ENCODE measurements around the gene GCNT4.

Gene GCNT4

DNA sequence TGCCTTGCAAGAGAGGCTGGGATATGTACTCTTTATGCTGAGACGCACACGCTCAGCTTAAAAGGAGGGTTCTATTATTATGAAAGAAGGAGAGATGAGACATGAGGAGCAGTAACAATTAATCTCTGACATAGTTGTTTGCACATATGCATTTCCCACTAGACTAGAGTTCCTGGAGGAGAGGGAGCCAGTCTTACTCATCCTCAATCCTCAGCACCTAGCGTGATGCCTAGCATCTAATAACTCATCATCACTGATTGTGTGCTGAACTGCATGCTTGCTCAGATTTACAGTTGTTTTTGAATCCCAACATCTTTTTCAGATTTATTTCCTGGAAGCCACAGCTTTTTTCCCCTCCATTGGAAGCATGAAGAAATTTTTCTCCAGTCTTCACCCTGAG lies 35.5 kb downstream of the GCNT4 start:
- Histone ChIP-seq H3K4me1 (ENCODE audit: control insufficient read depth in 1 of 2, insufficient read depth in 1 of 2, low read depth in 1 of 2, low read length in 1 of 2) (no peaks in the 10 kb centered on the region), H3K27me3 (no peaks in the 10 kb centered on the region), H3K27ac (no peak overlapping the region), H3K4me3 (ENCODE audit: low read depth in 1 of 2, low read length in 1 of 2) (no peak overlapping the region), H3K36me3 (no peaks in the 10 kb centered on the region), H3K9me3 (no peaks in the 10 kb centered on the region)
- TF ChIP-seq, protein P1, sequence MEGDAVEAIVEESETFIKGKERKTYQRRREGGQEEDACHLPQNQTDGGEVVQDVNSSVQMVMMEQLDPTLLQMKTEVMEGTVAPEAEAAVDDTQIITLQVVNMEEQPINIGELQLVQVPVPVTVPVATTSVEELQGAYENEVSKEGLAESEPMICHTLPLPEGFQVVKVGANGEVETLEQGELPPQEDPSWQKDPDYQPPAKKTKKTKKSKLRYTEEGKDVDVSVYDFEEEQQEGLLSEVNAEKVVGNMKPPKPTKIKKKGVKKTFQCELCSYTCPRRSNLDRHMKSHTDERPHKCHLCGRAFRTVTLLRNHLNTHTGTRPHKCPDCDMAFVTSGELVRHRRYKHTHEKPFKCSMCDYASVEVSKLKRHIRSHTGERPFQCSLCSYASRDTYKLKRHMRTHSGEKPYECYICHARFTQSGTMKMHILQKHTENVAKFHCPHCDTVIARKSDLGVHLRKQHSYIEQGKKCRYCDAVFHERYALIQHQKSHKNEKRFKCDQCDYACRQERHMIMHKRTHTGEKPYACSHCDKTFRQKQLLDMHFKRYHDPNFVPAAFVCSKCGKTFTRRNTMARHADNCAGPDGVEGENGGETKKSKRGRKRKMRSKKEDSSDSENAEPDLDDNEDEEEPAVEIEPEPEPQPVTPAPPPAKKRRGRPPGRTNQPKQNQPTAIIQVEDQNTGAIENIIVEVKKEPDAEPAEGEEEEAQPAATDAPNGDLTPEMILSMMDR (IDR thresholded peaks at IDR 0.05), result no peak

DNA sequence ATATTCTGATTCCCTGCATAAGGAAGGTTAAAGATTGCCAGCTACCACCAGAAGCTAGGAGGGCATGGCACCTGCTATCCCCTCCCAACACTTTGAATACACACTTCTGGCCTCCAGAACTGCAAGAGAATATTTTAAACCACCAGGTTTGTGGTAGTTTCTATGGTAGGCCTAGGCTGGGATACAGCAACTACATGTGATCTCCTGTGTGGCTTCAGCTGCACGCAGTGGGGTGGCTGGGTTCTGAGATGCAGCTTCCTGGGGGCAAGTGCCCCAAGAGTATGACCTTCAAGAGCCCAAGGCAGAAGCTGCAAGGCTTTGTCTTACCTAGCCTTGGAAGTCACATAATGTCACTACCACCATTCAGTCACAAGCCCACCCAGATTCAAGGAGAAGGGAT lies 39.6 kb downstream of the GCNT4 start:
- Histone ChIP-seq H3K27me3 (no peaks in the 10 kb centered on the region), H3K27ac (no peak overlapping the region), H3K36me3 (no peaks in the 10 kb centered on the region), H3K4me3 (ENCODE audit: low read depth in 1 of 2, low read length in 1 of 2) (no peak overlapping the region), H3K9me3 (no peaks in the 10 kb centered on the region), H3K4me1 (ENCODE audit: control insufficient read depth in 1 of 2, insufficient read depth in 1 of 2, low read depth in 1 of 2, low read length in 1 of 2) (no peaks in the 10 kb centered on the region)
- TF ChIP-seq, protein P1 (IDR thresholded peaks at IDR 0.05), result no peak

DNA sequence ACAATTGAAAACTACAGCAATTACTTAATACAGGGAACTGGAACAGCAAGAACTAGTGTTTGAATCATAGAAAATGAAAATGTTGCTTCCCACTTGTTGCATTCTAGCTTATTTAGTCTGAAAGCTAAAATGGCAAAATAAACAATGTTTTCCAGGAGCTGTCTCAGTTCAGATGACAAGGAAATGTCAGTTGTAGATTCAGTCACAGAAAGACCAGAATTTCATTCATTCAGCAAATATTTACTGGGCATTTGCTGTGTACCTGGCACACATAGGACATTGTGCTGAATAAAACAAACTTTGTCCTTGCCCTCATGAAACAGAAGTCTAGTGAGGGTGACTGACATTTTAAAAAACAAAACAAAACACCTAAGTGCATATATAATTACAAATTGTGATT lies 41.5 kb downstream of the GCNT4 start:
- no peaks in the 10 kb centered on the region for H3K9me3 ChIP-seq
- H3K36me3 ChIP-seq, result no peaks in the 10 kb centered on the region
- H3K27ac ChIP-seq, result no peak overlapping the region
- H3K4me1 ChIP-seq (ENCODE audit: control insufficient read depth in 1 of 2, insufficient read depth in 1 of 2, low read depth in 1 of 2, low read length in 1 of 2), result no peaks in the 10 kb centered on the region
- H3K27me3 ChIP-seq, result no peaks in the 10 kb centered on the region
- TF ChIP-seq, protein P1 (IDR thresholded peaks at IDR 0.05), result no peak
- H3K4me3 ChIP-seq (ENCODE audit: low read depth in 1 of 2, low read length in 1 of 2), result no peak overlapping the region

DNA sequence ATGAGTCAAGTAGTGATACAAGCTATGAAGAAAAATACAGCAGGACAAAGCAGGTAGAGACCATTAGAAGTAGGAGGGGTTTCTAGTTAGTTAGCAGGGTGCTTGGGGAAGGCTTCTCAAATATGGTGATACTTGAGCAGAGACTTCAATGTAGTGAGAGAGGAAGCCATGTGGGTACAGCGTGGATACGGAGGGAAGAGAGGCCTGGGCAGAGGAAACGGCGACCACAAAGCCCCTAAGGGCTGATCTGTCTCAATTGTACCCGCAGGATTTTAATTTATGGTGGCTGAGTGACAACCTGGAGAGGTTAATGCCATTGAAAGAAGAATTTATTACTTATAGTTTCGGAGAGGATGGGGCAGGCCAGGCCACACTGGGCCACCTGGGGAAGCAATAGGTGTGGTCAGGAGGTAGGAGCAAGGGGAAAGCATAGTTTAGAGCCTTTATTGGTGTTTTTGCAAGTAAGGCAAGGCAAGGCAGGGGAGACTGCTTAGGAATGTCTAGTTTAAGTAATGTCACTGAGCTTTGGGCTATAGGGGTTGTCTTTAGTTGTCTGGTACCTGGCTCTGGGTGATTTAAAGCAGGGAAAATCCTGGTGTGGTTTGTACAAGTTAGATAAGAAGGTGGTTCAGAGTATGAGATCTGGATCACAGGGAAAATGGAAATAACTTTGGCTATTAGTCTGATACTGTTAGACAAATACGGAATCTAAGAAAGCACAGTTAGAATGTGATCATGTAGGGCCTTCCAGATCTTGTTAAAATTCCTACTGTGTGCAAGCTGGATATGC lies 42.6 kb downstream of the GCNT4 start:
- Histone ChIP-seq H3K36me3 (no peaks in the 10 kb centered on the region), H3K27me3 (no peaks in the 10 kb centered on the region), H3K4me3 (ENCODE audit: low read depth in 1 of 2, low read length in 1 of 2) (no peak overlapping the region), H3K9me3 (no peaks in the 10 kb centered on the region), H3K27ac (no peak overlapping the region), H3K4me1 (ENCODE audit: control insufficient read depth in 1 of 2, insufficient read depth in 1 of 2, low read depth in 1 of 2, low read length in 1 of 2) (no peaks in the 10 kb centered on the region)
- TF ChIP-seq, protein P1 (IDR thresholded peaks at IDR 0.05), result no peak

DNA sequence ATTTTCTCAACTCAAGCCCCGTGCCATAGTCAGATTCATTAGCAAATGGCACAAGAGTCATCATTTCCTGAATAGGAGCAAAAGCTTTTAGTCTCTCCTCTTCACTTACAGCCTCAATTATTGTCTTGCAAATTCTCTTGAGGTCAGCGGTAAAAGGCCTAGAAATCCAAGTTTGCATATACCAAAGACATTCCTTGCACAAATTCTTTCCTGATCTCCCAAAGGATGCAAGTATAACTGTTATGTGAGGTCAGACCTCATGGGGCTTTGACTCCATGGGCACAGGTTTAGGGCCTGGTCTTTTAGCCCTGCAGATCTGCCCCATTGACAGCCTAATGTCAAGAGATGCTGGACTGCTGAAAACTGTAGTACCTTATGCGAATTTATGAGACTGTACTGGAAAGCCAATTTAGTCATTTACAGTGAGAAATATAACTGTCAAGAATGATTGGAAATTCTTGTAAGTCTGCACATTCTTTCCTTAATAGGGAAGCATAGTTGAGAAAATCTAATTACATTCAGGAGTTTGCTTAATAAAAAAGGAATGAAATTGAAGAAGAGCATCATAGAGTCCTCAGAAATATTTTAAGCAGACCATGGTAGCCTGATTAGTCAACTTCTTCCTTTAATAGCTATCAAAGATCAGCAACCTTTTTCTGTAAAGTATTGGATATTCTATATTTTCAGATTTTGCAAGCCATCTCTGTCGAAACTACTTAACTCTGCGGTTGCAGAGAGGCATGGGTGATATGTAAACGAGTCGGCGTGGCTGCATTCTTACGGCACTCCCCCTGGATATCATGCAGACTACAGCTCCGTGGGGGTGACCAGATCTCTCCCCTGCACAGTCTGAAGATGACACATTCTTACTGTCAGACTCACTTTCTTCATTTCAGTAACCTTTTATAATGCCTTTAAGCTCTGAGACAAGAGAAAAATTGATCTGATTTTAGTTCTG lies 45.2 kb downstream of the GCNT4 start:
- no peak overlapping the region for H3K4me3 ChIP-seq (ENCODE audit: low read depth in 1 of 2, low read length in 1 of 2)
- no peaks in the 10 kb centered on the region for H3K9me3 ChIP-seq
- H3K27me3 ChIP-seq, result no peaks in the 10 kb centered on the region
- H3K27ac ChIP-seq, result no peak overlapping the region
- TF ChIP-seq, protein P1 (IDR thresholded peaks at IDR 0.05), result no peak
- no peaks in the 10 kb centered on the region for H3K36me3 ChIP-seq
- H3K4me1 ChIP-seq (ENCODE audit: control insufficient read depth in 1 of 2, insufficient read depth in 1 of 2, low read depth in 1 of 2, low read length in 1 of 2), result no peaks in the 10 kb centered on the region

Measured in neutrophil (primary cell).